Memory B cell (primary cell): ENCODE measurements around the gene FOXG1.

Source experiments
- ATAC-seq: fragments of 150-1000 bp; cut with Tn5 transposase; 2 replicates; pipeline ENCODE4 v1.10.0; 2021; ENCODE audit warnings: low read depth, mild to moderate bottlenecking, moderate library complexity
- DNase-seq, 2 donors: peaks; one replicate each; pipeline ENCODE4 v3.0.0; 2022; ENCODE audit warnings: low spot score in 2 of 2
- H3K27ac Mint-ChIP-seq: one replicate; pipeline ENCODE4 v1.8.0; 2022; ENCODE audit warnings: mild to moderate bottlenecking, moderate library complexity, mixed read lengths
- H3K27me3 Mint-ChIP-seq: one replicate; pipeline ENCODE4 v1.8.0; 2022; ENCODE audit warnings: mixed read lengths
- H3K36me3 Mint-ChIP-seq: one replicate; pipeline ENCODE4 v1.8.0; 2022; ENCODE audit warnings: mild to moderate bottlenecking, mixed read lengths
- H3K4me1 Mint-ChIP-seq: one replicate; pipeline ENCODE4 v1.8.0; 2022; ENCODE audit warnings: mixed read lengths
- H3K4me3 Mint-ChIP-seq: one replicate; pipeline ENCODE4 v1.8.0; 2022; ENCODE audit warnings: mild to moderate bottlenecking, moderate library complexity, mixed read lengths
- H3K9me3 Mint-ChIP-seq: one replicate; pipeline ENCODE4 v1.8.0; 2022; ENCODE audit warnings: mixed read lengths

FOXG1 gene

GRCh38 chr14:28767030-28767852, 654 bp downstream of the FOXG1 start:
- Mint-ChIP-seq H3K9me3 (peaks cover 3% of the 10 kb centered on the region), H3K27ac (no peak overlapping the region), H3K4me3 (no peak overlapping the region), H3K36me3 (no peaks in the 10 kb centered on the region), H3K4me1 (peaks cover 3% of the 10 kb centered on the region), H3K27me3 (peaks cover 28% of the 10 kb centered on the region)
- DNase-seq (no peak), ATAC-seq (no peak)

- Mint-ChIP-seq H3K36me3 (no peaks in the 10 kb centered on the region), H3K4me3 (peak overlapping the region; percentile 25), H3K9me3 (peaks cover 3% of the 10 kb centered on the region), H3K4me1 (peaks cover 3% of the 10 kb centered on the region), H3K27me3 (peaks cover 25% of the 10 kb centered on the region), H3K27ac (no peak overlapping the region)
- no peak for DNase-seq
- ATAC-seq: no peak
These were observed 1.5 kb downstream of the FOXG1 start for GRCh38 chr14:28767853-28768741.

GRCh38 chr14:28769276-28769880, 2.8 kb downstream of the FOXG1 start:
- peaks cover 22% of the 10 kb centered on the region for H3K27me3 Mint-ChIP-seq
- H3K9me3 Mint-ChIP-seq: peaks cover 3% of the 10 kb centered on the region
- H3K36me3 Mint-ChIP-seq: no peaks in the 10 kb centered on the region
- no peak for DNase-seq
- peaks cover 8% of the 10 kb centered on the region for H3K4me1 Mint-ChIP-seq
- no peak for ATAC-seq
- no peak overlapping the region for H3K4me3 Mint-ChIP-seq
- no peak overlapping the region for H3K27ac Mint-ChIP-seq

- DNase-seq (no peak), ATAC-seq (no peak)
- Mint-ChIP-seq H3K4me1 (peaks cover 8% of the 10 kb centered on the region), H3K27me3 (peaks cover 23% of the 10 kb centered on the region), H3K9me3 (peaks cover 3% of the 10 kb centered on the region), H3K27ac (no peak overlapping the region), H3K36me3 (no peaks in the 10 kb centered on the region), H3K4me3 (no peak overlapping the region)
These were observed 3.5 kb downstream of the FOXG1 start for GRCh38 chr14:28770061-28770460.

- H3K27me3 Mint-ChIP-seq: peaks cover 20% of the 10 kb centered on the region
- ATAC-seq: no peak
- peaks cover 3% of the 10 kb centered on the region for H3K9me3 Mint-ChIP-seq
- no peak for DNase-seq
- no peak overlapping the region for H3K4me3 Mint-ChIP-seq
- no peak overlapping the region for H3K27ac Mint-ChIP-seq
- H3K36me3 Mint-ChIP-seq: no peaks in the 10 kb centered on the region
- H3K4me1 Mint-ChIP-seq: peaks cover 8% of the 10 kb centered on the region
These were observed 4.0 kb downstream of the FOXG1 start for GRCh38 chr14:28770630-28771029.

GRCh38 chr14:28771168-28771567, 4.6 kb downstream of the FOXG1 start:
- Mint-ChIP-seq H3K4me1 (peaks cover 6% of the 10 kb centered on the region), H3K36me3 (no peaks in the 10 kb centered on the region), H3K4me3 (no peak overlapping the region), H3K9me3 (peaks cover under 1% of the 10 kb centered on the region), H3K27ac (no peak overlapping the region), H3K27me3 (peaks cover 18% of the 10 kb centered on the region)
- DNase-seq: no peak
- ATAC-seq: no peak

GRCh38 chr14:28772613-28773012, 6.0 kb downstream of the FOXG1 start:
- DNase-seq (no peak), ATAC-seq (no peak)
- H3K27me3 Mint-ChIP-seq: peaks cover 17% of the 10 kb centered on the region
- no peaks in the 10 kb centered on the region for H3K36me3 Mint-ChIP-seq
- H3K4me3 Mint-ChIP-seq: no peak overlapping the region
- H3K9me3 Mint-ChIP-seq: no peaks in the 10 kb centered on the region
- H3K27ac Mint-ChIP-seq: no peak overlapping the region
- peaks cover 4% of the 10 kb centered on the region for H3K4me1 Mint-ChIP-seq

GRCh38 chr14:28773176-28773575, 6.6 kb downstream of the FOXG1 start:
- H3K4me1 Mint-ChIP-seq: peaks cover 4% of the 10 kb centered on the region
- DNase-seq (no peak), ATAC-seq (no peak)
- H3K4me3 Mint-ChIP-seq: no peak overlapping the region
- H3K27ac Mint-ChIP-seq: no peak overlapping the region
- no peaks in the 10 kb centered on the region for H3K9me3 Mint-ChIP-seq
- H3K27me3 Mint-ChIP-seq: peaks cover 14% of the 10 kb centered on the region
- no peaks in the 10 kb centered on the region for H3K36me3 Mint-ChIP-seq

GRCh38 chr14:28773861-28774691, 7.5 kb downstream of the FOXG1 start:
- no peaks in the 10 kb centered on the region for H3K9me3 Mint-ChIP-seq
- H3K4me3 Mint-ChIP-seq: no peak overlapping the region
- no peak for DNase-seq
- no peak overlapping the region for H3K27ac Mint-ChIP-seq
- peaks cover 9% of the 10 kb centered on the region for H3K27me3 Mint-ChIP-seq
- no peaks in the 10 kb centered on the region for H3K36me3 Mint-ChIP-seq
- ATAC-seq: no peak
- H3K4me1 Mint-ChIP-seq: peaks cover 4% of the 10 kb centered on the region

GRCh38 chr14:28774764-28775735, 8.5 kb downstream of the FOXG1 start:
- H3K4me1 Mint-ChIP-seq: peaks cover 4% of the 10 kb centered on the region
- no peaks in the 10 kb centered on the region for H3K9me3 Mint-ChIP-seq
- no peaks in the 10 kb centered on the region for H3K36me3 Mint-ChIP-seq
- H3K27me3 Mint-ChIP-seq: peaks cover 9% of the 10 kb centered on the region
- H3K4me3 Mint-ChIP-seq: no peak overlapping the region
- no peak overlapping the region for H3K27ac Mint-ChIP-seq
- no peak for DNase-seq
- no peak for ATAC-seq

GRCh38 chr14:28776482-28777266, 10.1 kb downstream of the FOXG1 start:
- no peak overlapping the region for H3K4me3 Mint-ChIP-seq
- ATAC-seq (no peak), DNase-seq (no peak)
- H3K36me3 Mint-ChIP-seq: no peaks in the 10 kb centered on the region
- peaks cover 4% of the 10 kb centered on the region for H3K4me1 Mint-ChIP-seq
- peaks cover 13% of the 10 kb centered on the region for H3K27me3 Mint-ChIP-seq
- no peak overlapping the region for H3K27ac Mint-ChIP-seq
- H3K9me3 Mint-ChIP-seq: peaks cover 2% of the 10 kb centered on the region

- peaks cover 15% of the 10 kb centered on the region for H3K27me3 Mint-ChIP-seq
- no peak overlapping the region for H3K4me3 Mint-ChIP-seq
- H3K36me3 Mint-ChIP-seq: no peaks in the 10 kb centered on the region
- H3K27ac Mint-ChIP-seq: no peak overlapping the region
- no peak for ATAC-seq
- DNase-seq: no peak
- peaks cover 2% of the 10 kb centered on the region for H3K9me3 Mint-ChIP-seq
- peaks cover 4% of the 10 kb centered on the region for H3K4me1 Mint-ChIP-seq
These were observed 11.0 kb downstream of the FOXG1 start for GRCh38 chr14:28777471-28778137.
